ENCODE results near the gene SH3BGRL.

Gene SH3BGRL

DNA sequence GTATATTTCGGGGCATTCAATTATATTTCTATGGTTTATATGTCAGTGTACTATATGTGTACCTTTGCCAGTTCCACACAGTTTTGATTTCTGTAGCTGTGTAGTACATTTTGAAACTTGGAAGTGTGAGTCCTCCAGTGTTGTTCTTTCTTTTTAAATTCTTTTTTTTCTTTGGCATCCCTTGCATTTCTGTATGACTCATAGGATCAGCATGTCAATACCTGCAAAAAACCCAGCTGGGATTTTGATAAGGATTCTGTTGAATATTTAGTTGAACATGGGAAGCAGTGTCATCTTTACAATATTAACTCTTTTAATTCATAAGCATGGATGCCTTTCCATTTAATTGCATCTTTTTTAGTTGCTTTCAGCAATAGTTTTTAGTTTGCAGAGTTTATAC is 100.0 kb downstream of the SH3BGRL start:
- H3K36me3 ChIP-seq (replicated peaks in 1 of 2; ENCODE audit: control insufficient read depth in 2 of 2, insufficient read depth in 2 of 2, low read length in 2 of 2), result peaks cover 0 to 5% of the 10 kb centered on the region in 2 donors
- no peaks in the 10 kb centered on the region for H3K79me1 ChIP-seq (ENCODE audit: low read depth, low read length)
- no peak overlapping the region for H2BK12ac ChIP-seq (ENCODE audit: low read length)
- no peak overlapping the region for H3K18ac ChIP-seq (ENCODE audit: low read length)
- H3K4me3 ChIP-seq (ENCODE audit: low read length in 2 of 2), result no peak overlapping the region
- no peak overlapping the region for H3K9ac ChIP-seq (ENCODE audit: low read depth, low read length, poor library complexity)
- H4K8ac ChIP-seq (ENCODE audit: low read depth, low read length), result no peak overlapping the region
- H4K91ac ChIP-seq (ENCODE audit: low read depth, low read length, poor library complexity), result no peak overlapping the region
- H2BK120ac ChIP-seq (ENCODE audit: low read depth, low read length), result no peak overlapping the region
- H2BK5ac ChIP-seq (ENCODE audit: low read length), result no peak overlapping the region
- H2BK15ac ChIP-seq (ENCODE audit: low read length), result no peak overlapping the region
- H2AFZ ChIP-seq (ENCODE audit: low read length), result no peak overlapping the region
- WGBS, 2 donors (ENCODE audit: extremely low coverage in 2 of 2, insufficient read length in 2 of 2, insufficient replicate concordance in 1 of 2), result no CpG with 5 or more reads among the region's 1 CpG
- no peaks in the 10 kb centered on the region for H3K27me3 ChIP-seq (ENCODE audit: control insufficient read depth in 3 of 3, insufficient read depth in 3 of 3, low read depth in 1 of 3, low read length in 3 of 3)
- no peak overlapping the region for H3K27ac ChIP-seq (replicated peaks; ENCODE audit: low read length)
- no peak overlapping the region for H2AK5ac ChIP-seq (ENCODE audit: low read depth, low read length)
- no peak for DNase-seq (ENCODE audit: low spot score)
- H3K23ac ChIP-seq (ENCODE audit: low read depth, low read length, poor library complexity), result no peak overlapping the region
- no peak overlapping the region for H3K14ac ChIP-seq (ENCODE audit: low read length)
- no peaks in the 10 kb centered on the region for H3K4me1 ChIP-seq (ENCODE audit: control insufficient read depth in 2 of 2, insufficient read depth in 1 of 2, low read depth in 1 of 2, low read length in 2 of 2)
- H3K9me3 ChIP-seq (replicated peaks in 1 of 2; ENCODE audit: control insufficient read depth in 2 of 2, insufficient read depth in 1 of 2, low read depth in 1 of 2, low read length in 2 of 2), result no peaks in the 10 kb centered on the region
- H3K4me2 ChIP-seq (ENCODE audit: insufficient read depth, low read length, poor library complexity, severe bottlenecking), result no peak overlapping the region
- H3K4ac ChIP-seq (ENCODE audit: low read length), result no peak overlapping the region

DNA sequence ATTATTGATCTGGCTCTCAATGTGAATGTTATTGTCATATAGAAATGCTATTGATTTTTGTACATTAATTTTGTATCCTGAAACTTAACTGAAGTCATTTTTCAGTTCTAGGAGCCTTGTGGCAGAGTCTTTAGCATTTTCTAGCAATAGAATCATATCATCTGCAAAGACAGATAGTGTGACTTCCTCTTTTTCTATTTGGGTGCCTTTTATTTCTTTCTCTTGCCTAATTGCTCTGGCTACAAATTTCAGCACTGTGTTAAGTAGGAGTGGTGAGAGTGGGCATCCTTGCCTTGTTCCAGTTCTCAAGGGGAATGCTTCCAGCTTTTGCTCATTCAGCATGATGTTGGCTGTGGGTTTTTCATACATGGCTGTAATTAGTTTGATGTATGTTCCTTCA is 102.7 kb downstream of the SH3BGRL start:
- Histone ChIP-seq H3K4me1 (ENCODE audit: control insufficient read depth in 2 of 2, insufficient read depth in 1 of 2, low read depth in 1 of 2, low read length in 2 of 2) (no peaks in the 10 kb centered on the region), H4K8ac (ENCODE audit: low read depth, low read length) (no peak overlapping the region), H3K4ac (ENCODE audit: low read length) (no peak overlapping the region), H3K9me3 (replicated peaks in 1 of 2; ENCODE audit: control insufficient read depth in 2 of 2, insufficient read depth in 1 of 2, low read depth in 1 of 2, low read length in 2 of 2) (no peaks in the 10 kb centered on the region), H2BK15ac (ENCODE audit: low read length) (no peak overlapping the region), H3K23ac (ENCODE audit: low read depth, low read length, poor library complexity) (no peak overlapping the region), H3K36me3 (replicated peaks in 1 of 2; ENCODE audit: control insufficient read depth in 2 of 2, insufficient read depth in 2 of 2, low read length in 2 of 2) (no peaks in the 10 kb centered on the region), H3K27ac (replicated peaks; ENCODE audit: low read length) (no peak overlapping the region), H4K91ac (ENCODE audit: low read depth, low read length, poor library complexity) (no peak overlapping the region), H2AFZ (ENCODE audit: low read length) (no peak overlapping the region), H3K4me3 (ENCODE audit: low read length in 2 of 2) (no peak overlapping the region), H3K27me3 (ENCODE audit: control insufficient read depth in 3 of 3, insufficient read depth in 3 of 3, low read depth in 1 of 3, low read length in 3 of 3) (no peaks in the 10 kb centered on the region), H2BK12ac (ENCODE audit: low read length) (no peak overlapping the region), H2AK5ac (ENCODE audit: low read depth, low read length) (no peak overlapping the region), H3K4me2 (ENCODE audit: insufficient read depth, low read length, poor library complexity, severe bottlenecking) (no peak overlapping the region), H3K79me1 (ENCODE audit: low read depth, low read length) (no peaks in the 10 kb centered on the region), H3K9ac (ENCODE audit: low read depth, low read length, poor library complexity) (no peak overlapping the region), H2BK120ac (ENCODE audit: low read depth, low read length) (no peak overlapping the region), H3K18ac (ENCODE audit: low read length) (no peak overlapping the region), H3K14ac (ENCODE audit: low read length) (no peak overlapping the region), H2BK5ac (ENCODE audit: low read length) (no peak overlapping the region)
- DNase-seq (ENCODE audit: low spot score), result no peak

DNA sequence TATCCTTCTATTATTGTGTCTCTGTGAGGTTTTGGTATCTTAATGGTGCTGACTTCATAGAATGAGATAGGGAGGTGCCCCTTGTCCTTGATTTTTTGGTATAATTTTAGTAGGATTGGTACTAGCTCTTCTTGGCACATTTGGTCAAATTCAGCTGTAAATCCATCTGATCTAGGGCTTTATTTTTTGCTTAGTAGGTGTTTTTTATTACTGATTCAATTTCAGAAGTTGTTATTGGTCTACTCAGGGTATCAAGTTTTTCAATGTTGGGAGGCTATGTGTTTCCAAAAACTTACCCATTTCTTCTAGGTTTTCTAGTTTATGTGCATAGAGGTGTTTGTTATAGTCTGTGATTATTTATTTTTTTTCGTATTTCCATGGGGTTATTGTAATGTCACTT is 103.3 kb downstream of the SH3BGRL start:
- no peak overlapping the region for H3K4me3 ChIP-seq (ENCODE audit: low read length in 2 of 2)
- no peaks in the 10 kb centered on the region for H3K9me3 ChIP-seq (replicated peaks in 1 of 2; ENCODE audit: control insufficient read depth in 2 of 2, insufficient read depth in 1 of 2, low read depth in 1 of 2, low read length in 2 of 2)
- H2AFZ ChIP-seq (ENCODE audit: low read length), result no peak overlapping the region
- H2AK5ac ChIP-seq (ENCODE audit: low read depth, low read length), result no peak overlapping the region
- H3K4me2 ChIP-seq (ENCODE audit: insufficient read depth, low read length, poor library complexity, severe bottlenecking), result no peak overlapping the region
- no peaks in the 10 kb centered on the region for H3K4me1 ChIP-seq (ENCODE audit: control insufficient read depth in 2 of 2, insufficient read depth in 1 of 2, low read depth in 1 of 2, low read length in 2 of 2)
- no peak overlapping the region for H3K27ac ChIP-seq (replicated peaks; ENCODE audit: low read length)
- H3K14ac ChIP-seq (ENCODE audit: low read length), result no peak overlapping the region
- no peak for DNase-seq (ENCODE audit: low spot score)
- H2BK15ac ChIP-seq (ENCODE audit: low read length), result no peak overlapping the region
- H2BK120ac ChIP-seq (ENCODE audit: low read depth, low read length), result no peak overlapping the region
- no peaks in the 10 kb centered on the region for H3K36me3 ChIP-seq (replicated peaks in 1 of 2; ENCODE audit: control insufficient read depth in 2 of 2, insufficient read depth in 2 of 2, low read length in 2 of 2)
- no peaks in the 10 kb centered on the region for H3K27me3 ChIP-seq (ENCODE audit: control insufficient read depth in 3 of 3, insufficient read depth in 3 of 3, low read depth in 1 of 3, low read length in 3 of 3)
- H2BK5ac ChIP-seq (ENCODE audit: low read length), result no peak overlapping the region
- no peak overlapping the region for H2BK12ac ChIP-seq (ENCODE audit: low read length)
- no peak overlapping the region for H4K8ac ChIP-seq (ENCODE audit: low read depth, low read length)
- H3K23ac ChIP-seq (ENCODE audit: low read depth, low read length, poor library complexity), result no peak overlapping the region
- H3K18ac ChIP-seq (ENCODE audit: low read length), result no peak overlapping the region
- no CpG with 5 or more reads among the region's 1 CpG for WGBS, 2 donors (ENCODE audit: extremely low coverage in 2 of 2, insufficient read length in 2 of 2, insufficient replicate concordance in 1 of 2)
- no peak overlapping the region for H3K9ac ChIP-seq (ENCODE audit: low read depth, low read length, poor library complexity)
- H4K91ac ChIP-seq (ENCODE audit: low read depth, low read length, poor library complexity), result no peak overlapping the region
- H3K79me1 ChIP-seq (ENCODE audit: low read depth, low read length), result no peaks in the 10 kb centered on the region
- H3K4ac ChIP-seq (ENCODE audit: low read length), result no peak overlapping the region

DNA sequence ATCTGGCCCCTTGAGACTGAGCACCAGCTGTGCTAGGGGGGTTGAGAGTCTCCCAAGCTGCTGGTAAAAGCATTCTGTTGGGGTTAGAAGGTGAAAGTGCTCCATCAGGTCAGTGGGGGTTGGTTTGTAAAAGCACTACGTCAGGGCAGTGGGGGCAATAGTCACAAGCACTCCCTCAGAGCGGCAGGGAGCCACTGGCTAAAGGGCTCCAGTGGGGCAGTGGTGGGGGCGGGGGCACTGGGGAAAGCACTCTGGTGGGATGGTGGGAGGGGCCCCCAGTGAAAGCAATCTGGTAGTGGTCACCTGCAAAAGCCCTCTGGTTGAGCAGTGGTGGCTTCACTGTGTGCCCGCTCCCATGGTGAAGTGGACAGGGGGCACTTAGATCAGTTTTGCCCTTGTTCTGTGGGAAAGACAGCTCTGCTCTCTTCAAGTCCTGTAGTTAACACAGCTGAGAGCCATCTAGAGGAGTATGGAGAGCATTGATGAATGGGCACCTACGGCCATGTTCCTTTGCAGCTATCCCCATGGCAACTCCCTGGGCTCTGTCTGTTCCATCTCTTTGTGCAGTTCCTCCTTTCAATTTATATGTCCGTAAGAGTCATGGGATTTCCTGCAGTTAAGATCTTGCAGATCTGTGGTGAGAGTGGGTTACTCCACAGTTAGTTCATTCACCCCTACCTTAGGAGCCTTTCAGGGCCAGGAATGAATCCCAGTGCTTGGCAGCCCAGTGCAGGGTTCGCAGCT is 106.4 kb downstream of the SH3BGRL start:
- no peaks in the 10 kb centered on the region for H3K79me1 ChIP-seq (ENCODE audit: low read depth, low read length)
- H2AFZ ChIP-seq (ENCODE audit: low read length), result no peak overlapping the region
- no peak overlapping the region for H2AK5ac ChIP-seq (ENCODE audit: low read depth, low read length)
- H4K91ac ChIP-seq (ENCODE audit: low read depth, low read length, poor library complexity), result no peak overlapping the region
- H3K23ac ChIP-seq (ENCODE audit: low read depth, low read length, poor library complexity), result no peak overlapping the region
- H3K9me3 ChIP-seq (replicated peaks in 1 of 2; ENCODE audit: control insufficient read depth in 2 of 2, insufficient read depth in 1 of 2, low read depth in 1 of 2, low read length in 2 of 2), result no peaks in the 10 kb centered on the region
- H2BK5ac ChIP-seq (ENCODE audit: low read length), result no peak overlapping the region
- H3K4ac ChIP-seq (ENCODE audit: low read length), result no peak overlapping the region
- no peak overlapping the region for H3K18ac ChIP-seq (ENCODE audit: low read length)
- H2BK120ac ChIP-seq (ENCODE audit: low read depth, low read length), result no peak overlapping the region
- no peak overlapping the region for H3K4me3 ChIP-seq (ENCODE audit: low read length in 2 of 2)
- H3K4me1 ChIP-seq (ENCODE audit: control insufficient read depth in 2 of 2, insufficient read depth in 1 of 2, low read depth in 1 of 2, low read length in 2 of 2), result no peaks in the 10 kb centered on the region
- no peak for DNase-seq (ENCODE audit: low spot score)
- no CpG with 5 or more reads among the region's 7 CpGs for WGBS, 2 donors (ENCODE audit: extremely low coverage in 2 of 2, insufficient read length in 2 of 2, insufficient replicate concordance in 1 of 2)
- no peaks in the 10 kb centered on the region for H3K27me3 ChIP-seq (ENCODE audit: control insufficient read depth in 3 of 3, insufficient read depth in 3 of 3, low read depth in 1 of 3, low read length in 3 of 3)
- no peak overlapping the region for H3K14ac ChIP-seq (ENCODE audit: low read length)
- H3K36me3 ChIP-seq (replicated peaks in 1 of 2; ENCODE audit: control insufficient read depth in 2 of 2, insufficient read depth in 2 of 2, low read length in 2 of 2), result no peaks in the 10 kb centered on the region
- no peak overlapping the region for H3K27ac ChIP-seq (replicated peaks; ENCODE audit: low read length)
- no peak overlapping the region for H4K8ac ChIP-seq (ENCODE audit: low read depth, low read length)
- H3K9ac ChIP-seq (ENCODE audit: low read depth, low read length, poor library complexity), result no peak overlapping the region
- H2BK12ac ChIP-seq (ENCODE audit: low read length), result no peak overlapping the region
- no peak overlapping the region for H3K4me2 ChIP-seq (ENCODE audit: insufficient read depth, low read length, poor library complexity, severe bottlenecking)
- H2BK15ac ChIP-seq (ENCODE audit: low read length), result no peak overlapping the region

Data from neuronal stem cell (in vitro differentiated cells).